GM21576 (cell line): ENCODE results near the gene TCP1.
"Not testable (repeated sequence)": the region's sequence is repeated elsewhere in the genome, so short reads cannot be mapped to it uniquely, and the experiment has no call there.

Source experiments
- ATAC-seq: cut with Tn5 transposase; IDR thresholded peaks from one replicate; pipeline ENCODE4 v1.9.1; 2021; ENCODE audit warnings: mild to moderate bottlenecking, moderate library complexity; ENCODE audit not compliant: unreplicated experiment

The TCP1 gene

DNA sequence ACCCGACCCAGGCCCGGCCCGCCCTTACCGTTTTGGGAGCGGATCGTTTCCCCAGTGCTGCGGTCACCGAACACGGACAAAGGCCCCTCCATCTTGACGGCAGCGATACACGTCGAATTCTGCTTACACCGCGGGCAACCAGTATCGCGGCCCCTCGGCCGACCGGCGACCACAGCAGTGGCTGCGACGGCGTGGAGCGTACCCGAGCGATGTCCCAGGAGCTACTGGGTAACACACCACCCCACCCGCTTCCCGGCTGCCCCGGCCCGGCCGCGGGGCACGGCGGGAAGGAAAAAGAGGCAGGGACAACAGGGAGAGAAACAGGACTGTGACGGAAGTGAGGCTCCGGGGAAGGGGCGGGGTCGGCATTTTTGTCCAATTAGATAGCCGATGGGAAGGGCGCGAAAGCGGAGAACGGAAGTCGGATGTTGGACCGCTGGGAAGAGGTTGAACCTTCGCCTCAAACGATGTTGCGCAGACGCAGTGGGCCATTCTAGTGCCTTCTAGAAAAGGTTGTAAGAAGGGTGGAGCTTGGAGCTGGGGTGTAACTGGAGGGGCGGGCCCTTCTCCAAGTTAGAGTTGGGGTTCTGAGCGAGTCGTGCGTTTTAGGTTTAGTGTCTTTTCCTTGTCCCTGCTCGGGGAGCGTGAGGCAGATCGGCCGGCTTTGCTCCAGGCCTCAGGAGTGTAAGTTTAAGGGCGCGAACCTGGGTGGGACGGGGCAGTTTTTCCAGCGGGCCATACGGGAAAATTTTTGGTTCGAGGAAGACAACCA is at the start of gene TCP1:
Gene TCP1 (minus strand): TSS at position 226 of the 772 bp plus-strand sequence. CDS start 134 bp downstream, at position 92.
- ATAC-seq, result peak; percentile 65

DNA sequence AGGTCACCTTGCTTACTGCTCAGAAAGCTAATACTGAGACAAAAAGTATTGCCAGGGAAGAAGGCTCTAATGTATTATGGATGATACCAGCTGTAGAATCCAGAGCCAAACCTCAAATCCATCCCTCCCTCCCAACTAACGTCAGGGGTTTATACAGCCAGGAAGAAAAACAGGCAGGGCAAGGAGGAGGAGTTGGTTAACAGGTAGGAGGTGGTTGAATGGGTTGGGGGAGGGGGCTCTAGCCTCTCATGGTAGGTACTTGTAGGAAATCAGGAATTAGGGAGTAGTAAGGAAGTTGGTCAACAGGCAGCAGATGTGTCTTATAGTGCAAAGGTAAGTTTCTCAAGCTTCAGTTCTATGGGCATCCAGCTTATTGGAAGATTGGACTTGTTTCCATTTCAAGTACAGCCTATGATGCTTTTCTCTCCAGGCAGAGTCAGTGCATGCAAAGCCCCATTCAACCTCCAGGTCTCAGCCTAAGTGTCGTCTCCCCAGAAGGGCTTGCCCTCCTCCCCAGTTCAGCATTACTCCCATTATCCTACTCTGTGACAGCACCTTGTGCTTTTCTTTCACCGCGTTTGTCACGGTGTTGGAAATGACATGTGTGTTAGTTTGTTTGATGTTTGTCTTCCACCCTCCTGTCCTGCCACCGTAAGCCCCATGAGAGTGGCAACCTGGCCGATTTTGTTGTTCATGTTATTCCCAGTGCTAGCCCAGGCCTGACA is 48.8 kb upstream of the TCP1 start:
- no peak for ATAC-seq

DNA sequence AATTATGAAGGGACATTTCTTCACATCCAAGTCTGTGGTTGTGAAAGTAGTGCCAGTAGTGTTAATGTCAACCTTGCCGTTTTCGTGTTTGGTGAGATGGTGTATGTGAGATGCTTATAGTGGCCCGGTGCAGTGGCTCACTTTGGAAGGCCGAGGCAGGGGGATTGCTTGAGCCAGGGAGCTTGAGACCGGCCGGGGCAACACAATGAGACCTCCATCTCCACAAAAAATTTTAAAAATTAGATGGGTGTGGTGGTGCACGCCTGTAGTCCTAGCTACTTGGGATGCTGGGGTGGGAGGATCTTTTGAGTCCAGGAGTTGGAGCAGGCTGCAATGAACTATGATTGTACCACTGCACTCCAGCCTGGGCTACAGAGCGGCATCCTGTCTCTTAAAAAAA is 48.1 kb upstream of the TCP1 start:
- ATAC-seq, result no peak

DNA sequence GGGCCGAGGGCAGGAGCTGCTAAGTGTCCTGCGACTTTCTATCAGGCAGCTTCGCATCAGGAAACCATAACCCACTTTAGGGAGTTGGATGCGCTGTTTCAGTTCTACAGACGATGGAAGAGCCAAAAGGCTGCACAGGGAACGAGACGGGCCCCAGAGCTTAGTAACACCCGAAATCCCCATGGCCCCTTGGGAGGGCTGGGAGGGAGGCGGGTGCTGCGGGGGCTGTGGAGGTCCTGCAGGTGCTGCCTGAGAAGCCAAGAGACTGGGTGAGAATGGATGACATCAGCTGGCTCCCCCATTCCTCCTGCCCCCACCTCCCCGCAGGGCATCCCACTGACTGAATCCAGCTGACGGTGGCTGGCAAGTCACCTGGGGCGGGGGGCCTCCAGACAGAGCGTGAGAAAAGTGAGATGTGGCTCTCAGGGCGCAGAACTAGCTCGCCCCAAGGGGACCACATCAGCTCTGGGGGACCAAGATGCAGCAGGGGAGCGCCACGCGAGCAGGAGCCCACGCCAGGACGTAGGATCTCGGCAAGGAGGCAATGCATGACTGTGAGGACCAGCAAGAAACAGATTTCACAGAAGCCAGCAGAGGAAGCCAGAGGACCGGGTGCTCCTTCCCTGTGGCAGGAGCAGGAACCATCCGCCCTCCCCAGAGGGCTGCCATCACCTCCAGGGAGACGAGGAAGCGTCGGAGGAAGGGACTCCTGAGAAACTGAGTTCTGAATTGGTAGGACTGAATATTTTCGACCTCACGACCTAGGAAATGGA is 47.5 kb upstream of the TCP1 start:
- no peak for ATAC-seq

DNA sequence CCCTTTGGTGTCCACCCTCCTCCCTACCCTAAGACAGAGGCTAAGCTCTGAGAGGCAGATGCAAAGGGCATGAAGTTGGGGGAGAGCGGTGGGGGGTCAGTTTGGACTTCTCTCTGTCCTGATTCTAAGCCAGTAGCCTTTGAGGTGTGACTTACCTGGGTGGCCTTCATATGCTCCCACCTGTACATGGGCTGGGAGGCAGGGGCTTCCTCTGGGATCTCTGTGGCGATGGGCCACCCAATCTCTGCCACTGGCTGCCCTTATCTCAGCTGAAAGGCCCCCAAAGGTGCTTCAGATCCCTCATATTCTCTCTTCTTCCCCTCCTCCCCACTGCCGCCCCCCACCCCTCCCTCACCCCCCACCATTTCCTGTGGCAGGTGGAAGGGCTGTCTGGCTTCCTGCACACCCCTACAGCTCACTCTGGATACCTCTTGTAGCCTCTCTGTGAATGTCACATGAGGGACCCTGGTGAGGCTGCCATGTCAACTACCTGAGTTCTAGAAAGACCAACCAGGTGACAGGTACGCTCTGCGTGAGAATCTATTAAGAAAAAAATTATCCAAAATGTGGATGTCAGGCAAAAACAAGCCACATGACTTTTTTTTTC is 44.7 kb upstream of the TCP1 start:
- no peak for ATAC-seq

DNA sequence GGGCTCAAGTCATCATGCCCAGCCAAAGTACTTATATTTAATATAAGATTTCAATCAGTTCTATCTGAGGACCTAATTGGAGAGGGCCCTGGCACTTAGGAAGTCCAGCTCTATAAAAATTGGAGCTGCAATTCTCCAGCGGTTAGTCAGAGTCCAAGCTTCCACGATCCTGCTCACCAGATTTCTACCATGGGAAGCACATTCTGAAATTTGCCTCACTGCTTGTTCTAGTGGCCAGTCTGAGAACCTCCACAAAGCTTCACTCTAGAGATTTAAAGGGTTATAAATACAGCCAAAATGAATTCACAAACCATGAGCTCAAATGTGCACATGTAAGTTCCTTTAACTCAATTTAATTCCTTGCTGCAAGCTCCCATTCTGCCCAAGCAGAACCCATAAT is 44.2 kb upstream of the TCP1 start:
- ATAC-seq, result no peak

DNA sequence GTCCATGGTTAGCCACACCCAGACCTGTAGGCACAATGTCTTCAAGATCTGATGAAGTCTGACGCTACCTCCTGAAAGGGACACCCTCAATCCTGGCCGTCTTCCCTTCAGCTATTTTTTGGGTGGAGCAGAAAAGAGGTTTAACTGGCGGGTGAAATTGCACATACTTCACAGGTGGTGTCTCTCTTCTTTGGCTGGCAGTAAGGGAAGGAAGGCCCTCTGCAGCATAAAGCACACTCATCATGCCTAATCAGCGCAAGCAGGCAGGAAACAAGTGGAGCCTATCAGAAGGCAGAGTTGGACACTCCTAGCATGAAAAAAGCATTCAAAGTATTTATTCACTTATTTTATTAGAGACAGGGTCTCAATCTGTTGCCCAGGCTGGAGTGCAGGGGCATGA is 43.5 kb upstream of the TCP1 start:
- ATAC-seq, result no peak

DNA sequence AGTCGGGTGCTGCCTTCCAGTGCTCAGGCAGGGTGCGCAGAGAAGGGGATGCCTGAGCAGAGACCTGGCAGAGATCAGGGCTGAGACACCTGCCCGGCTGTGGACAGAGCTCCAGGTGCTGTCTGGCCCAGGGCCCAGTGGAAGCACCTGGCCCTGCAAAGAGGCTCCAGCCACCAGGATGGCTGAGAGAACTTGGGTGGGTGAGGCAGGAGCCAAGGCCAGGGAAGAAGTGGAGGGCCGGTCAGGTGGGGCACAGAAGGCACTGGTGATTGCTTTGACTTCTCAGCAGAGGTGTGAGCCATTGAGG is 41.9 kb upstream of the TCP1 start:
- no peak for ATAC-seq

DNA sequence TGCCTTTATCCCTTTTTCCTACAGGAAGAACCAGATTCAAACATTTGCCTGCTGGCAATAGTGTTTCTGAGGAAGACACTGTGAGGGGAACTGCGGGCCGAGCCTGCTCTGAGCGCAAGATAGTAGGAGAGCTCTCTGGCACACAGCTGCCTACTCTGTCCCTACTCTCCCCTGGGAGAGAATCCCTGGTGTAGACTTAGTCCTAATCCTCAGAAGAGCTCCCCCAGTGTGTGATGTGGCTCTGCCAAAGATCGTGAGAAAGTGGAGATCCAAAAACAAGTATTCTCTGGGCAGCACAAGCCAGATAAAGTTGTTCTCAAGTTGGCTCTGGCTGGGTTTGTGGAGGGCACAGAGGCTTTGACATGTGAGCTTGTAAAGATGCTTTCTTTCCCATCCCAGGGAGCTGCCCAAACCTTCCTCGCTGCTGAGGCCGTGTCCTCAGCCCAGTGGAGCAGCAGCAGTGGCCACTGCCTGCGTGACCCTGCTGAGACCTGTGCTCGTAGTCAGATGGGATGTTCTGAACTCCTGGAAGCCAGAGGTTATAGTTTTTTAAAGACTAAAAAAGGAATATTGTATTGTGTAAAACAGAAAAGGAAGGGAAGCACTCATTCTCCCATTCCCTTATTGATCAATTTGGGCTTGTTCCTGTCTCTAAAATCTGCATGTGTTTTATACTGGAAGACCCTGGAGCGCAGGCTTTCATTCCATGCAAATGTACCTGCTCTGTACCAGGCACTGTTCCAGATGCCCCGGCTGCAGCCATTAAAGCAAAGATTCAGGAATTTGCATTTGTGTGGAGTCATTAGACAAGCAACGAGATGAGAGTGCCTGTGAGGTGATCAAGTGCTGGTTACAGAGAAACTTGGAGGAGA is 41.3 kb upstream of the TCP1 start:
- ATAC-seq, result no peak

DNA sequence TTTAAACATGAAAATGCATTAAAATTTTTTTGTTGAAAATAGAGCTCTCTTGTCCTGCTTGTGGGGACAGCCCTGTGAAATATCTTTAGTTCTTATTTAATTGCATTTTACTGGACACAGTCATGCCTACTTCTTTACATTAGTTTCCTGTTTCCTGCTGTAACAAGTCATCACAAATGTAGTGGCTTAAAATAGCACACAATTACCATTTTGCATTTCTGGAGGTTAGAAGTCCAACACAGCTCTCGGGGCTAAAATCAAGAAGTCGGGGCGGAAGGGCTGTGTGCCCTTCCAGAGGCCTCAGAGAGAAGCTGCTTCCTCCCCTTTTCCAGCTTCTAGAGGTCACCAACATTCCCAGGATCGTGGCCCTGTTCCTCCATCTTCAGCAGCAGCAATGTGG is 40.1 kb upstream of the TCP1 start:
- peak; percentile 56 for ATAC-seq

DNA sequence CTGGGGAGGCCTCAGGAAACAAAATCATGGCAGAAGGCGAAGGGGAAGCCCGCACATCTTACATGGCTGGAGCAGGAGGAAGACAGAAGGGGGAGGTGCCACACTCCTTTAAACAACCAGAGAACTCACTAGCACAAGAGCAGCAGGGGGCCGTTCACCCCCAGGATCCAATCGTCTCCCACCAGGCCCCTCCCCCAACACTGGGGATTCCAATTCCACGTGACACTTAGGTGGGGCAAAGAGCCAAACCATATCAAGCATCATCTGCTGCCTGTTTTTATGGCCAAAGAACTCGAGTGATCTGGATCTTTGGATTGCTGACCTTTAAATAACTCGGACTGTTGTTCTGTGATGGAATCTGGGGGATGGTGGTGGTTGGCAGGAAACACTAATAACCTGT is 38.7 kb upstream of the TCP1 start:
- no peak for ATAC-seq

DNA sequence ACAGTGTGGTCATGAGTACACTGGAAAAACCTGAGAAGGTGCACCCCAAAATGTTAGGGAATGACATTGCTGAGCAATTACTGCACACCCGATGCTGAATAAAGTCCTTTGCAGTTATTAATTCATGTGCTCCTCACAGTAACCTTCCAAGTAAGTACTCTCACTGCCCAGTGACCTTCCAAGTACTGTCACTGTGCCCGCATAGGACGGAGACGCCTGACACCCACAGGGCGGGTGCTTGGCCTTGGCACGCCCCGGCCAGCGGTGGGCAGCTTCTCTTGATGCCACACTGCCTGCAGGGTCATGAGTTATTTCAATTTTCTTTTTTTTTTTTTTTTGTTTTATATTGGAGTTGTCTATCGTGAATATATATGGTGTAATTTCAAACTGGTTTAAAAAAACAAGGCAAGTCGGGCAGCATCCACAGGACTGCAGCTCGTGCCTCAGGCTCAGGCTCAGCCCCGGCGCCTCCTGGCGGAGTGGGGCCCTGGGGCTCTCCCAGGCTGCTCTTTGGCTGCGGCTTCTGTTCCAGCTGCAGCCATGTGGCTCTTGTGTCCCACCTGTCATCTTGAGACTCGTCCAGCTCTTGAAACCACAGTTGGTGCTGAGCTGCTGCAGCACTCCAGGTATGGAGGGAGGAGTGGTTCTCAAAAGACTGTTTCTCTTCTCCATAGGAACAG is 37.7 kb upstream of the TCP1 start:
- no peak for ATAC-seq

DNA sequence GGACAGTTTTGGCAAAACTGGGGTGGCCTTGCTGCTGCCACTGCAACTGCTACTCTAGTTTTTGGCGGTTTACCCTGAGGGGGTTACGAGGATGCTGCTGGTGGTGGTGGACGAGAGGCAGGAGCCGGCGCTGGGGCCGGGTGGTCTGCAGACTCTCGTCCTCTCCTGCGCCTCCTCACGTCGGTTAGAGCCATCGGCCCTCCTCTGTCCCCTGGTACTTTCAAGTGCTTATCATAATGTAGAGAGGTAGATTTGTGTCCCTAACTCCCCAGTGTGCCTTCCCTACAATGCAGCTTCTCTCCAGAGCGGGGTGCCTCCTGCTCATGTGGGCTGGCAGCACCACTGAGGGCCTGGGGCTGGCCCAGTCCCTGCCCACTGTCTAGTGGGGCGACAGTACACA is 36.6 kb upstream of the TCP1 start:
- ATAC-seq, result no peak

DNA sequence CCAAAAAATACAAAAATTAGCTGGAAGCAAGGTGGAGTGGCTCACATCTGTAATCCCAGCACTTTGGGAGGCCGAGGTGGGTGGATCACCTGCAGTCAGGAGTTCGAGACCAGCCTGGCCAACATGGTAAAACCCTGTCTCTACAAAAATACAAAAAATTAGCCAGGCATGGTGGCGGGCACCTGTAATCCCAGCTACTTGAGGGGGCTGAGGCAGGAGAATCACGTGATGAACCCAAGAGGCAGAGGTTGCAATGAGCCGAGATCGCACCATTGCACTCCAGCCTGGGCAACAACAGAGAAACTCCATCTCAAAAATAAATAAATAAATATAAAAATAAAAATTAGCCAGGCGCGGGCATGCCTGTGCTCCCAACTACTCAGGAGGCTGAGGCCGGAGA is 35.3 kb upstream of the TCP1 start:
- ATAC-seq, result not testable (repeated sequence)

DNA sequence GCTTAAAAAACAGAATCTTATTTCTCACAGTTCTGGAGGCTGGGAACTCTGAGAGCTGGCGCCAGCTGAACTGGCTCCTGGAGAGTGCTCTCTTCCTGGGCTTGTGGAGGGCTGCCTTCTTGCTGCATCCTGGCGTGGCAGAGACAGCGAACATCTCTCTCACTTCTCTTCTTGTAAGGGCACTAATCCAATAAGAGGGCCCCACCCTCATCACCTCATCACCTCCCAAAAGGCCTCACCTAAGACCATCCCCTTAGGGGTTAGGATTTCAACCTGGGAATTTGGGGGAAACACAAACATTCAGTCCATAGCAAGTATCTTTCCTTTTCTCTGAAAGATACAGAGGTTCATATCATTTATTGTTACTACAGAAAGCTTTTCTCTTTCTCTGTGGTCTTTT is 34.6 kb upstream of the TCP1 start:
- no peak for ATAC-seq

DNA sequence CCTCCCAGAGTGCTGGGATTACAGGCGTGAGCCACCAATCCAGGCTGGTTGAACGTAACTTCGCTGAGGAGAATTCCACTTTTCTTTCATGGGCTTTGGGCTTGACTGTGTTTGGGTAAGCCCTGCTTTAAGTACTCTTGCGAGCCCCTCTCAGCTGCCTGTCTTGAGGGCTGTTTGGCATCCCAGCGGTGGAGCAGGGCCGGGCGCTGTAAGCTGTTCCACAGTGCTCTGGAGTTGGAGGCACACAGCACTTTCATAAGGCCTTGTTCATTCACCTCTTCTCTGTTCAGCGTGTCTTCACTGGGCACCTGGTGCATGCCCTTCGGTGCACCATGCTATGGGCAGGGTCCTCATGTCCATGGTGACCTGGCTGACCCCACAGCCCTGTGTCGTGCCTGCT is 32.3 kb upstream of the TCP1 start:
- no peak for ATAC-seq

DNA sequence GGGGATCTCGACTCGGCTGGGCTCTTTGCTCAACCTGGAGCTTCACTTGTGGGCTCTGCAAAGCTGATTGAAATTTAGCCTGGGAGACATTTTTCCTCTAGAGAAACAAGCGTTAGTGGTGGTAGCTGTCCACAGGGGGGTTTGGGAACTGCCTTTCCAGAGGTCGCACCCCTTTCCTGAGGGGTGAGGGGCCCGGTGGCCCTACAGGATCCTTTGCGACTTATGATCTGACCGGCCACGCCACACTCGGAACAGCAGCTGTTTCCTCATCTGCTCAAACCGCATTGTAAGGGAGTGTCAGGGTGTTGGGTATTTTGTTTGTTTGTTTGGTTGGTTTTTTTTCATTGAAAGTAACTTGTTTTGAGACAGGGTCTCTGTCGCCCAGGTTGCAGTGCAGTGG is 31.7 kb upstream of the TCP1 start:
- ATAC-seq, result no peak

DNA sequence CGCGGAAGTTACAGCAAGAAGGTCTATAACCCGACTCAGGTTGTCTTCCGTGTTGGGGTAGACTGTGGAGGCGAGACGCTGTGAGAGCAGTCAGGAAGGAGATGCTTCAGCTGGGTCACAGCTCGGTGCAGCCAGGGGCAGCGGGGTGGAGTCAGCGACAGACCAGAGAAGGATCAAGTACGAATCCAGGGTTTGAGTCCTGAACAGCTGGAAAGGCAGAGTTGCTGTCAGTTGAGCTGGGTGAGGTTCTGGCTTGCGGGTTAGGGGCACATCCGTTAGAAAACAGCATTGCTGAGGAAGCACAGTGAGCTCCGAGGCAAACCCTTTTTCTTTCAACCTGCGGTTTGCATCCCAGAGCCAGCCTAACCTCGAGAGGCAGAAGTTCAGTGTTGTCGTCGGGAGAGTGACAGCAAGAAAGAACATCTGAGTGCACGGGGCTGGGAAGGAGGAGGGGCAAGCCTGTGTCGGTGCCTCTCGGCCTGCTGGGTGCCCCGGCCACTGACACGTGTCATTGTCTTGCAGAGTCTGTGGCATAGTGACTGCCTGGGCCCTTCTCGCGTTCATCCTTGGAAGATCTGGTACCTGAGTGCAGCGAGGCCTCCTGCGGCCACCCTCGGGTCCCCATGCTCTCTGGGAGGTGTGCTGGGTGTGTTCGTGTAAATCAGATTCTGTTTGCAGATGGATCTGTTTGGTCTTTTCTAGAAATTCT is 30.7 kb upstream of the TCP1 start:
- no peak for ATAC-seq

DNA sequence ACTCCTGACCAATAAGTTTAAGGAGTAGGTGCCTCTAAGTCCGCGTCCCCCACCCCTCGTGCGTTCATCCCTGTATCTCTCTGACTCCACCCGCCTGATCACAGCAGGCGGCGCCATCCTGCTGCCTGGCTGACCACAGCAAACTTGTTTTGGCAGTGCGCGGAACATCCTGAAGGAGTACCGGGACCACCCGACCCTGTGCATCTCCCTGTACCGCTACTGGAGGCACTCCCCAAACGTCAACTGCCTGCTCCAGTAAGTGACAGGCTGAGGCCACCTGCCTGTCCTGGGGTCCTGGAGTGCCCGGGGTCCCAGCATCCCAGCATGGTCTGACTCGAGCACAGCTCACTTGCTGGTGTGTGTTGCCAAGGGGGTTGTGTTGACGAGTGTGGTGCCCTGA is 29.7 kb upstream of the TCP1 start:
- no peak for ATAC-seq
